HEK293 (cell line): ENCODE data around the gene LGI1.

Experiments
- CTCF ChIA-PET: fragments of 350-600 bp; formaldehyde crosslinking; extraction: SDS; loops from one replicate; lab custom pipeline; 2021; ENCODE audit warnings: antibody characterized with exemption; lab: Yijun Ruan, JAX
- POLR2A ChIA-PET: fragments of 300-600 bp; formaldehyde crosslinking; extraction: SDS; loops from one replicate; lab custom pipeline; 2020; ENCODE audit warnings: antibody characterized with exemption, inconsistent platforms; lab: Yijun Ruan, JAX
- H3K27ac ChIP-seq: fragments of 200-500 bp; sonication (Bioruptor generic); 2 replicates; pipeline ENCODE4 v1.5.1; 2014; ENCODE audit warnings: low read depth, low read length, control low read depth, inconsistent platforms; ENCODE audit errors: extremely low read depth
- H3K36me3 ChIP-seq, 2 experiments: fragments of 200-500 bp in 1 of 2; sonication (Bioruptor generic) in 1 of 2; 1 replicate in 1 of 2; 2 replicates in 1 of 2; pipeline ENCODE4 v1.5.1; 2014 to 2017; ENCODE audit warnings: inconsistent platforms in 2 of 2, low read length in 2 of 2; ENCODE audit not compliant: control insufficient read depth in 2 of 2, insufficient read depth in 1 of 2
- H3K4me1 ChIP-seq: fragments of 200-500 bp; sonication (Bioruptor generic); 2 replicates; pipeline ENCODE4 v1.5.1; 2014; ENCODE audit warnings: mild to moderate bottlenecking, low read length, inconsistent platforms; ENCODE audit not compliant: control insufficient read depth, insufficient read depth
- H3K4me3 ChIP-seq: 2 replicates; pipeline ENCODE4 v1.5.1; 2011; ENCODE audit warnings: low read depth, mild to moderate bottlenecking, control low read depth, low read length, moderate library complexity
- H3K9me3 ChIP-seq: fragments of 200-500 bp; sonication (Bioruptor generic); 2 replicates; pipeline ENCODE4 v1.5.1; 2014; ENCODE audit warnings: low read depth, low read length, inconsistent platforms; ENCODE audit not compliant: control insufficient read depth, insufficient read depth
- ATF2 ChIP-seq: fragments of 450-650 bp; formaldehyde crosslinking; IDR thresholded peaks from 2 replicates; pipeline ENCODE4 v1.5.1; 2016; ENCODE audit warnings: missing biosample characterization, missing genetic modification characterization, low read depth
- GLI2 ChIP-seq: fragments of 450-650 bp; formaldehyde crosslinking; IDR thresholded peaks from 2 replicates; pipeline ENCODE4; 2017; ENCODE audit warnings: missing biosample characterization, missing genetic modification characterization, low read depth, borderline replicate concordance
- INSM2 ChIP-seq: fragments of 450-650 bp; formaldehyde crosslinking; IDR thresholded peaks from 2 replicates; pipeline ENCODE4 v1.5.1; 2016; ENCODE audit warnings: missing biosample characterization, missing genetic modification characterization
- KLF16 ChIP-seq: fragments of 450-650 bp; formaldehyde crosslinking; IDR thresholded peaks from 2 replicates; pipeline ENCODE4 v1.5.1; 2017; ENCODE audit warnings: missing biosample characterization, missing genetic modification characterization
- REST ChIP-seq: fragments of 450-650 bp; formaldehyde crosslinking; IDR thresholded peaks from 2 replicates; pipeline ENCODE4 v1.5.1; 2016; ENCODE audit warnings: missing biosample characterization, missing genetic modification characterization
- ZNF248 ChIP-seq: fragments of 450-650 bp; formaldehyde crosslinking; IDR thresholded peaks from 2 replicates; pipeline ENCODE4 v1.5.1; 2017; ENCODE audit warnings: missing biosample characterization, missing genetic modification characterization
- ZNF366 ChIP-seq: fragments of 450-650 bp; formaldehyde crosslinking; conservative IDR thresholded peaks from 2 replicates; pipeline ENCODE4 v1.5.1; 2016; ENCODE audit warnings: missing biosample characterization, missing genetic modification characterization
- ZNF423 ChIP-seq: fragments of 450-650 bp; formaldehyde crosslinking; IDR thresholded peaks from 2 replicates; pipeline ENCODE4 v1.5.1; 2016; ENCODE audit warnings: missing biosample characterization, missing genetic modification characterization
- ZNF654 ChIP-seq: fragments of 450-650 bp; formaldehyde crosslinking; IDR thresholded peaks from 2 replicates; pipeline ENCODE4 v1.5.1; 2016; ENCODE audit warnings: low read depth, missing biosample characterization, missing genetic modification characterization
- ZSCAN16 ChIP-seq: fragments of 450-650 bp; formaldehyde crosslinking; IDR thresholded peaks from 2 replicates; pipeline ENCODE4 v1.5.1; 2016; ENCODE audit warnings: missing biosample characterization, missing genetic modification characterization
- ZSCAN18 ChIP-seq: fragments of 450-650 bp; formaldehyde crosslinking; IDR thresholded peaks from 2 replicates; pipeline ENCODE4 v1.5.1; 2016; ENCODE audit warnings: missing biosample characterization, missing genetic modification characterization
- TF ChIP-seq, protein P1 (sequence below): fragments of 450-650 bp; formaldehyde crosslinking; IDR thresholded peaks from 2 replicates; pipeline ENCODE4 v1.5.1; 2016; ENCODE audit warnings: missing biosample characterization, missing genetic modification characterization
- TF ChIP-seq, protein P2 (sequence below): fragments of 450-650 bp; formaldehyde crosslinking; IDR thresholded peaks from 2 replicates; pipeline ENCODE4 v1.5.1; 2016; ENCODE audit warnings: missing biosample characterization, missing genetic modification characterization
- TF ChIP-seq, protein P3 (sequence below): fragments of 450-650 bp; formaldehyde crosslinking; IDR thresholded peaks from 2 replicates; pipeline ENCODE4 v1.5.1; 2016; ENCODE audit warnings: missing biosample characterization, missing genetic modification characterization

The LGI1 gene

DNA sequence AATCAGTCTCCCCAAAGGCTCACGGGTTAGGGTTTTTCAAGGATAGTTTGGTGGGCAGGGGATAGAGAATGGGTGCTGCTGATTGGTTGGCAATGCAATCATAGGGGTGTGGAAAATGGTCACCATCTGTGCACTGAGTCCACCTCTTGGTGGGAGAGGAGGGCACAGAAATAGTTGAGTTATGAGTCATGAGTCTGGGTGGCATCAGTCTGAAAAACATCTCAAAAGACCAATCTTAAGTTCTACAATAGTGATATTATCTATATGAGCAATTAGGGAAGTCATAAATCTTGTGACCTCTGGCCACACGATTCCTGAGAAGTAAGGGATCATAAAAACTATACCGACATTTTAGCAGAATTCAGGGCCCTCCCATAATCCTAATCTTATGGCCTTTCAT, 62.7 kb downstream of the LGI1 start (continued):
- TF ChIP-seq, protein P1, sequence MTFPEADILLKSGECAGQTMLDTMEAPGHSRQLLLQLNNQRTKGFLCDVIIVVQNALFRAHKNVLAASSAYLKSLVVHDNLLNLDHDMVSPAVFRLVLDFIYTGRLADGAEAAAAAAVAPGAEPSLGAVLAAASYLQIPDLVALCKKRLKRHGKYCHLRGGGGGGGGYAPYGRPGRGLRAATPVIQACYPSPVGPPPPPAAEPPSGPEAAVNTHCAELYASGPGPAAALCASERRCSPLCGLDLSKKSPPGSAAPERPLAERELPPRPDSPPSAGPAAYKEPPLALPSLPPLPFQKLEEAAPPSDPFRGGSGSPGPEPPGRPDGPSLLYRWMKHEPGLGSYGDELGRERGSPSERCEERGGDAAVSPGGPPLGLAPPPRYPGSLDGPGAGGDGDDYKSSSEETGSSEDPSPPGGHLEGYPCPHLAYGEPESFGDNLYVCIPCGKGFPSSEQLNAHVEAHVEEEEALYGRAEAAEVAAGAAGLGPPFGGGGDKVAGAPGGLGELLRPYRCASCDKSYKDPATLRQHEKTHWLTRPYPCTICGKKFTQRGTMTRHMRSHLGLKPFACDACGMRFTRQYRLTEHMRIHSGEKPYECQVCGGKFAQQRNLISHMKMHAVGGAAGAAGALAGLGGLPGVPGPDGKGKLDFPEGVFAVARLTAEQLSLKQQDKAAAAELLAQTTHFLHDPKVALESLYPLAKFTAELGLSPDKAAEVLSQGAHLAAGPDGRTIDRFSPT (tag by site-specific recombination) = 0 out of 2 replicates have a peak, but pooled peaks have one; percentile 50
- TF ChIP-seq REST (tag by site-specific recombination) = no peak

DNA sequence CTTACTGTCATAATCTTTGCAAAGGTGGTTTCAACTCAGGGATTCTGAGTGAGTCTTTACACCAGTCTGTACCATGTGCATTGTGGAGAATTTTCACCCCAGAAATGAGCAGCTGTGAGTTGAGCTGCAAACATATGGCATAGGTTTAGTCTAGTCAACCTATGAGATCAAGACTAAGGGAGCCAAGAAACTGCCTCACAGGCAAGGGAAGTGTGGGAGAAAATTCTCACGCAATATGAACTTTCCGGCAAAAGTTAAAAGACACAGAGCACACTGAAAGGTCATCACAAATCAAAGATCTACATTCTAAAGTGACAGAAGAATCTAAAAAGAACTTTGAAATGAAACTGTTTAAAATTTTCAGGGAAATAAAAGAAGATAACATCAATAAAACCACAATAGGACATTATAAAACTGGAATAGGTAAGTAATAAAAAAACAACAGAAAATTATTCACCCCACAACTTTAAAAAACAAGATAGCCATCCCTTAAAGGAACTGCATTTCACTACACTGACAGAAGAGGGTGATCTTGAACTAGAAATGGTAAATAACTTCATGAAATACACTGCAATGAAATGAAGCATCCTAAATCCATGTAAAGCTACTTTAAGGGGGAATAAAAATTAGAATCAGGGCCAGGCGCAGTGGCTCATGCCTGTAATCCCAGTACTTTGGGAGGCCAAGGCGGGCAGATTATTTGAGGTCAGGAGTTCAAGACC, 63.5 kb downstream of the LGI1 start:
- no peaks in the 10 kb centered on the region for H3K9me3 ChIP-seq
- CTCF ChIA-PET = interaction anchor here (0.6 to 1.8 kb wide), 22 partner anchors 20 to 1591 kb away, joined by 3 to 16 read pairs (median 3); no protein-coding TSS in a partner anchor
- TF ChIP-seq ZNF366 (tag by site-specific recombination) (no peak), ZNF654 (tag by site-specific recombination) (peak; percentile 66)
- TF ChIP-seq, protein P2, sequence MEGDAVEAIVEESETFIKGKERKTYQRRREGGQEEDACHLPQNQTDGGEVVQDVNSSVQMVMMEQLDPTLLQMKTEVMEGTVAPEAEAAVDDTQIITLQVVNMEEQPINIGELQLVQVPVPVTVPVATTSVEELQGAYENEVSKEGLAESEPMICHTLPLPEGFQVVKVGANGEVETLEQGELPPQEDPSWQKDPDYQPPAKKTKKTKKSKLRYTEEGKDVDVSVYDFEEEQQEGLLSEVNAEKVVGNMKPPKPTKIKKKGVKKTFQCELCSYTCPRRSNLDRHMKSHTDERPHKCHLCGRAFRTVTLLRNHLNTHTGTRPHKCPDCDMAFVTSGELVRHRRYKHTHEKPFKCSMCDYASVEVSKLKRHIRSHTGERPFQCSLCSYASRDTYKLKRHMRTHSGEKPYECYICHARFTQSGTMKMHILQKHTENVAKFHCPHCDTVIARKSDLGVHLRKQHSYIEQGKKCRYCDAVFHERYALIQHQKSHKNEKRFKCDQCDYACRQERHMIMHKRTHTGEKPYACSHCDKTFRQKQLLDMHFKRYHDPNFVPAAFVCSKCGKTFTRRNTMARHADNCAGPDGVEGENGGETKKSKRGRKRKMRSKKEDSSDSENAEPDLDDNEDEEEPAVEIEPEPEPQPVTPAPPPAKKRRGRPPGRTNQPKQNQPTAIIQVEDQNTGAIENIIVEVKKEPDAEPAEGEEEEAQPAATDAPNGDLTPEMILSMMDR = peak; percentile 53; the same call in 1 of the 2 replicates
- POLR2A ChIA-PET = no interaction called here
- H3K27ac ChIP-seq = no peak overlapping the region
- no peaks in the 10 kb centered on the region for H3K36me3 ChIP-seq
- no peaks in the 10 kb centered on the region for H3K4me1 ChIP-seq
- no peak overlapping the region for H3K4me3 ChIP-seq

- POLR2A ChIA-PET = no interaction called here
- no peak overlapping the region for H3K4me3 ChIP-seq
- CTCF ChIA-PET = interaction anchor here (0.6 kb wide), 1 partner anchor 793 kb away, joined by 4 read pairs; no protein-coding TSS in a partner anchor
- no peaks in the 10 kb centered on the region for H3K9me3 ChIP-seq
- H3K36me3 ChIP-seq = no peaks in the 10 kb centered on the region
- no peaks in the 10 kb centered on the region for H3K4me1 ChIP-seq
- no peak overlapping the region for H3K27ac ChIP-seq
- TF ChIP-seq ZNF248 (tag by site-specific recombination) (no peak), ZNF423 (tag by site-specific recombination) (0 out of 2 replicates have a peak, but pooled peaks have one; percentile 48), ZSCAN18 (tag by site-specific recombination) (no peak), KLF16 (tag by site-specific recombination) (no peak), GLI2 (tag by site-specific recombination) (no peak), ATF2 (tag by site-specific recombination) (no peak), ZSCAN16 (no peak), INSM2 (tag by site-specific recombination) (no peak)
- TF ChIP-seq, protein P3, sequence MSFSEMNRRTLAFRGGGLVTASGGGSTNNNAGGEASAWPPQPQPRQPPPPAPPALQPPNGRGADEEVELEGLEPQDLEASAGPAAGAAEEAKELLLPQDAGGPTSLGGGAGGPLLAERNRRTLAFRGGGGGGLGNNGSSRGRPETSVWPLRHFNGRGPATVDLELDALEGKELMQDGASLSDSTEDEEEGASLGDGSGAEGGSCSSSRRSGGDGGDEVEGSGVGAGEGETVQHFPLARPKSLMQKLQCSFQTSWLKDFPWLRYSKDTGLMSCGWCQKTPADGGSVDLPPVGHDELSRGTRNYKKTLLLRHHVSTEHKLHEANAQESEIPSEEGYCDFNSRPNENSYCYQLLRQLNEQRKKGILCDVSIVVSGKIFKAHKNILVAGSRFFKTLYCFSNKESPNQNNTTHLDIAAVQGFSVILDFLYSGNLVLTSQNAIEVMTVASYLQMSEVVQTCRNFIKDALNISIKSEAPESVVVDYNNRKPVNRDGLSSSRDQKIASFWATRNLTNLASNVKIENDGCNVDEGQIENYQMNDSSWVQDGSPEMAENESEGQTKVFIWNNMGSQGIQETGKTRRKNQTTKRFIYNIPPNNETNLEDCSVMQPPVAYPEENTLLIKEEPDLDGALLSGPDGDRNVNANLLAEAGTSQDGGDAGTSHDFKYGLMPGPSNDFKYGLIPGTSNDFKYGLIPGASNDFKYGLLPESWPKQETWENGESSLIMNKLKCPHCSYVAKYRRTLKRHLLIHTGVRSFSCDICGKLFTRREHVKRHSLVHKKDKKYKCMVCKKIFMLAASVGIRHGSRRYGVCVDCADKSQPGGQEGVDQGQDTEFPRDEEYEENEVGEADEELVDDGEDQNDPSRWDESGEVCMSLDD (tag by site-specific recombination) = no peak
Observed at GRCh38 chr10:93826355-93826754, 68.6 kb downstream of the LGI1 start.
